K562 (cell line): Measurements from ENCODE around the gene LUC7L. TPM values are rescaled to one million over a fixed set of nuclear protein-coding genes. Genes with fewer than 3 reads are reported as not detected.
A peak's percentile ranks its signal among the peaks of the same experiment; 100 is the strongest.

Experiments
- ARHGAP35 ChIP-seq: fragments of 450-650 bp; IDR thresholded peaks from 2 replicates; pipeline ENCODE4 v1.6.1; 2018; ENCODE audit not compliant: partially characterized antibody
- CBFA2T3 ChIP-seq: fragments of 450-650 bp; IDR thresholded peaks from 2 replicates; pipeline ENCODE4 v1.6.1; 2017
- CBX3 ChIP-seq, 2 experiments: IDR thresholded peaks; 1 replicate in 1 of 2; 2 replicates in 1 of 2; pipeline ENCODE4 v1.6.1; 2012; ENCODE audit warnings: inconsistent platforms in 2 of 2, low read length in 2 of 2, borderline replicate concordance in 1 of 2, control low read depth in 1 of 2
- CC2D1A ChIP-seq: fragments of 450-650 bp; IDR thresholded peaks from 2 replicates; pipeline ENCODE4 v1.6.1; 2017; ENCODE audit warnings: mild to moderate bottlenecking
- EGR1 ChIP-seq: fragments of 450-650 bp; conservative IDR thresholded peaks from 2 replicates; pipeline ENCODE4 v1.6.1; 2017; ENCODE audit warnings: mild to moderate bottlenecking
- EP400 ChIP-seq: fragments of 450-650 bp; IDR thresholded peaks from 2 replicates; pipeline ENCODE4 v1.6.1; 2017; ENCODE audit warnings: antibody characterized with exemption, mild to moderate bottlenecking, moderate library complexity
- FOXP1 ChIP-seq: sonication (generic); formaldehyde crosslinking; IDR thresholded peaks from 2 replicates; pipeline ENCODE4 v1.8.0; 2022; ENCODE audit warnings: mild to moderate bottlenecking, missing genetic modification reagents
- GTF2A2 ChIP-seq: IDR thresholded peaks from 2 replicates; pipeline ENCODE4 v1.6.1; 2016; ENCODE audit warnings: mild to moderate bottlenecking, missing genetic modification characterization, missing compliant biosample characterization
- IFI16 ChIP-seq: fragments of 250-450 bp; sonication (Bioruptor Pico); IDR thresholded peaks from 2 replicates; pipeline ENCODE4 v2.1.2; 2022; ENCODE audit warnings: mild to moderate bottlenecking, inconsistent platforms
- ILF3 ChIP-seq: fragments of 450-650 bp; IDR thresholded peaks from 2 replicates; pipeline ENCODE4 v1.6.1; 2018; ENCODE audit warnings: antibody characterized with exemption, mild to moderate bottlenecking, moderate library complexity, borderline replicate concordance
- NFIC ChIP-seq: fragments of 450-650 bp; IDR thresholded peaks from 2 replicates; pipeline ENCODE4 v1.6.1; 2017; ENCODE audit warnings: mild to moderate bottlenecking, inconsistent platforms
- PCBP2 ChIP-seq: fragments of 200-400 bp; formaldehyde crosslinking; IDR thresholded peaks from 2 replicates; pipeline ENCODE4 v1.6.1; 2018; ENCODE audit warnings: low read length, low read depth, mild to moderate bottlenecking, moderate library complexity; ENCODE audit not compliant: poor library complexity, severe bottlenecking
- POLR2G ChIP-seq: fragments of 200-400 bp; formaldehyde crosslinking; IDR thresholded peaks from 2 replicates; pipeline ENCODE4 v1.6.1; 2017; ENCODE audit warnings: low read depth, mild to moderate bottlenecking, antibody characterized with exemption, low read length, moderate library complexity
- SAP30 ChIP-seq: fragments of 200-600 bp; sonication (generic); IDR thresholded peaks from 2 replicates; pipeline ENCODE4 v1.6.1; 2012; ENCODE audit warnings: borderline replicate concordance, low read depth, mild to moderate bottlenecking, moderate library complexity, low read length, control low read depth, inconsistent platforms; ENCODE audit not compliant: insufficient read depth, poor library complexity, severe bottlenecking
- SIRT6 ChIP-seq: IDR thresholded peaks from one replicate; pipeline ENCODE4 v1.6.1; 2012; ENCODE audit warnings: low read depth, mild to moderate bottlenecking, control low read depth, inconsistent platforms, low read length, moderate library complexity
- TOE1 ChIP-seq, 2 experiments: fragments of 450-650 bp in 1 of 2; sonication (generic) in 1 of 2; formaldehyde crosslinking in 1 of 2; IDR thresholded peaks; 2 replicates each; pipeline versions ENCODE4 v1.7.1 to v1.8.0; 2016 to 2022; ENCODE audit warnings: borderline replicate concordance in 2 of 2, mild to moderate bottlenecking in 2 of 2, antibody characterized with exemption in 1 of 2, inconsistent platforms in 1 of 2, low read depth in 1 of 2, missing genetic modification reagents in 1 of 2, moderate library complexity in 1 of 2
- ZNF197 ChIP-seq: fragments of 200-800 bp; sonication (Bioruptor generic); IDR thresholded peaks from 2 replicates; pipeline ENCODE4 v1.6.1; 2016; ENCODE audit warnings: low read depth, missing genetic modification characterization, missing compliant biosample characterization
- ZNF717 ChIP-seq: fragments of 250-450 bp; sonication (Bioruptor Pico); IDR thresholded peaks from 2 replicates; pipeline ENCODE4 v1.5.0; 2021
- ZNF778 ChIP-seq: fragments of 450-650 bp; formaldehyde crosslinking; IDR thresholded peaks from 2 replicates; pipeline ENCODE4 v1.4.0; 2020; ENCODE audit warnings: mild to moderate bottlenecking, moderate library complexity
- polyA plus RNA-seq, 8 experiments: library from polyadenylated mRNA; depleted of rRNA in 4 of 8; stranded (reverse) in 5 of 8; unstranded in 3 of 8; fragments of >200 nt; fragmentation: Nextera tagmentation in 2 of 8; fragmentation: Illumina TruSeq in 1 of 8; extraction: Ambion mirVana in 2 of 8; extraction: Trizol in 1 of 8; gene quantifications; 2 replicates each; pipeline versions ENCODE4 v1.2.1 to v1.2.3, GENCODE V29; 2011 to 2014; ENCODE audit warnings: inconsistent platforms in 1 of 8, missing spikeins in 1 of 8
- total RNA-seq, 7 experiments: library from RNA; depleted of rRNA in 6 of 7; stranded (reverse); fragments of >200 nt in 6 of 7; fragmentation: Illumina TruSeq in 2 of 7; extraction: Trizol in 2 of 7; gene quantifications; 2 replicates each; pipeline versions ENCODE4 v1.2.1 to v1.2.3, GENCODE V29; 2011 to 2021; ENCODE audit warnings: low replicate concordance in 1 of 7
- TF ChIP-seq, protein P1 (sequence below): fragments of 250-450 bp; sonication (Bioruptor Pico); IDR thresholded peaks from 2 replicates; pipeline ENCODE4 v1.4.0; 2020; ENCODE audit warnings: mild to moderate bottlenecking
- TF ChIP-seq, protein P2 (sequence below): sonication (generic); formaldehyde crosslinking; IDR thresholded peaks from 2 replicates; pipeline ENCODE4 v1.8.1; 2023; ENCODE audit warnings: mild to moderate bottlenecking, missing genetic modification reagents
- TF ChIP-seq, protein P3 (sequence below): fragments of 450-650 bp; IDR thresholded peaks from one replicate; pipeline ENCODE4 v1.6.1; 2018; ENCODE audit warnings: mild to moderate bottlenecking, moderate library complexity; ENCODE audit not compliant: partially characterized antibody
- TF ChIP-seq, protein P4 (sequence below): fragments of 450-650 bp; formaldehyde crosslinking; IDR thresholded peaks from 2 replicates; pipeline ENCODE4 v1.4.0; 2022; ENCODE audit warnings: missing genetic modification characterization

LUC7L gene
- total and polyA plus RNA-seq, 9 of the 15 experiments (the other 6 are each of a cell fraction or from before 2014, with no cell fraction given) = 1.7 to 93.3 (median 59.5) TPM

DNA sequence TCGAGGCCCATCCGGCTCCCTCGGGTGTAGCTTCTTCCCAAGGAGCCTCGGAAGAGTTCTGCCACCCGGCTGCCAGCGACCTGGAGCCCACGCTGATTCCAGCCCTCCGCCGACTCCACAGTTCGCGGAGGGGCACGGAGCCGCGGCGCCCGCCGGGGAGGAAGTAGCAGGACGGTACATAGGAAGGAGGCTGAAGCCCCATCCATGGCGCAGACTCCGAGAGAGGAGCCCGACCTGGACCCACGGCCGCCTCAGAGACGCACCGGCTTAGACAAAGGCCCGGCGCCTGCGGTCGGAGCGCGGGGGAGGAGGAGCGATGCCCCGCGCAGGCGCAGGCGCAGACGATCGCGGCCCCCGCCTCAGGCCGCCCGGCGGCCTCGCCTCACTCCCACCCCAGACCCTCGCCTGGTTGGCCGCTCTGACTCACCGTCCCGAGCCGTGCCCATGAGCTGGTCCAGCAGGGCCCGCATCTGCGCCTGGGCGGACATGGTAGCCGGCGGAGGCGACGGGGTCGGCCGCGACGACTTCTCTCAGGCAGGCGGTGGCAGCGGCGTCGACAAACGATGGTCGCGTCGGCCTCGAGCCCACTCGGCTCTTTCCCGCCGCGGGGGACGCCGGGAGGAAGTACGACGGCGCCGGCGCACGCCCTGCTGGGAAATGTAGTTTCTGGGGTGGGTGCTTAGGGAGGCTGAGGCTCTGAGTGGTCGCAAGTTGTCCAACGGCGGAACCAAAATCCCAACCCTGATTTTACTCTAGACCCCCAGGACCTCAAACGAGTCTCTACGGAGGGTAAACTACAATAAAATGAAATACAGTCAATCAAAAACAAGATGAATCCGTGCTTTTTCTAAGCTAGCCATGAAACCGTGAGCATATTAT is at the start of gene LUC7L (continued):
- TF ChIP-seq ZNF717 (CRISPR knock-in tag) (no peak), CC2D1A (no peak), SAP30 (peak; percentile 47), CBX3 (IDR thresholded peaks at IDR 0.05; ENCODE audit: borderline replicate concordance in 1 of 2, low read length in 2 of 2) (no peak; a peak in 1 of 3 replicates), EP400 (peak; percentile 97), POLR2G (peak; percentile 99), ZNF778 (CRISPR knock-in tag) (no peak), TOE1 (IDR thresholded peaks at IDR 0.05; ENCODE audit: borderline replicate concordance) (peak; percentile 59; the same call in 1 of the 2 replicates), TOE1 (CRISPR knock-in tag; IDR thresholded peaks at IDR 0.05; ENCODE audit: borderline replicate concordance, low read depth) (no peak), CBFA2T3 (no peak), NFIC (peak; percentile 69), ARHGAP35 (no peak), ZNF197 (CRISPR knock-in tag) (peak; percentile 67; the same call in 1 of the 2 replicates), IFI16 (CRISPR knock-in tag) (no peak), PCBP2 (no peak), FOXP1 (CRISPR knock-in tag) (peak; percentile 94), GTF2A2 (tag) (no peak), EGR1 (peak; percentile 77), SIRT6 (no peak), ILF3 (no peak)
- TF ChIP-seq, protein P1, sequence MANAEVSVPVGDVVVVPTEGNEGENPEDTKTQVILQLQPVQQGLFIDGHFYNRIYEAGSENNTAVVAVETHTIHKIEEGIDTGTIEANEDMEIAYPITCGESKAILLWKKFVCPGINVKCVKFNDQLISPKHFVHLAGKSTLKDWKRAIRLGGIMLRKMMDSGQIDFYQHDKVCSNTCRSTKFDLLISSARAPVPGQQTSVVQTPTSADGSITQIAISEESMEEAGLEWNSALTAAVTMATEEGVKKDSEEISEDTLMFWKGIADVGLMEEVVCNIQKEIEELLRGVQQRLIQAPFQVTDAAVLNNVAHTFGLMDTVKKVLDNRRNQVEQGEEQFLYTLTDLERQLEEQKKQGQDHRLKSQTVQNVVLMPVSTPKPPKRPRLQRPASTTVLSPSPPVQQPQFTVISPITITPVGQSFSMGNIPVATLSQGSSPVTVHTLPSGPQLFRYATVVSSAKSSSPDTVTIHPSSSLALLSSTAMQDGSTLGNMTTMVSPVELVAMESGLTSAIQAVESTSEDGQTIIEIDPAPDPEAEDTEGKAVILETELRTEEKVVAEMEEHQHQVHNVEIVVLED = peak; percentile 65
- TF ChIP-seq, protein P2, sequence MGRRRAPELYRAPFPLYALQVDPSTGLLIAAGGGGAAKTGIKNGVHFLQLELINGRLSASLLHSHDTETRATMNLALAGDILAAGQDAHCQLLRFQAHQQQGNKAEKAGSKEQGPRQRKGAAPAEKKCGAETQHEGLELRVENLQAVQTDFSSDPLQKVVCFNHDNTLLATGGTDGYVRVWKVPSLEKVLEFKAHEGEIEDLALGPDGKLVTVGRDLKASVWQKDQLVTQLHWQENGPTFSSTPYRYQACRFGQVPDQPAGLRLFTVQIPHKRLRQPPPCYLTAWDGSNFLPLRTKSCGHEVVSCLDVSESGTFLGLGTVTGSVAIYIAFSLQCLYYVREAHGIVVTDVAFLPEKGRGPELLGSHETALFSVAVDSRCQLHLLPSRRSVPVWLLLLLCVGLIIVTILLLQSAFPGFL (CRISPR knock-in tag) = no peak
- TF ChIP-seq, protein P3, sequence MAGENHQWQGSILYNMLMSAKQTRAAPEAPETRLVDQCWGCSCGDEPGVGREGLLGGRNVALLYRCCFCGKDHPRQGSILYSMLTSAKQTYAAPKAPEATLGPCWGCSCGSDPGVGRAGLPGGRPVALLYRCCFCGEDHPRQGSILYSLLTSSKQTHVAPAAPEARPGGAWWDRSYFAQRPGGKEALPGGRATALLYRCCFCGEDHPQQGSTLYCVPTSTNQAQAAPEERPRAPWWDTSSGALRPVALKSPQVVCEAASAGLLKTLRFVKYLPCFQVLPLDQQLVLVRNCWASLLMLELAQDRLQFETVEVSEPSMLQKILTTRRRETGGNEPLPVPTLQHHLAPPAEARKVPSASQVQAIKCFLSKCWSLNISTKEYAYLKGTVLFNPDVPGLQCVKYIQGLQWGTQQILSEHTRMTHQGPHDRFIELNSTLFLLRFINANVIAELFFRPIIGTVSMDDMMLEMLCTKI = no peak
- TF ChIP-seq, protein P4, sequence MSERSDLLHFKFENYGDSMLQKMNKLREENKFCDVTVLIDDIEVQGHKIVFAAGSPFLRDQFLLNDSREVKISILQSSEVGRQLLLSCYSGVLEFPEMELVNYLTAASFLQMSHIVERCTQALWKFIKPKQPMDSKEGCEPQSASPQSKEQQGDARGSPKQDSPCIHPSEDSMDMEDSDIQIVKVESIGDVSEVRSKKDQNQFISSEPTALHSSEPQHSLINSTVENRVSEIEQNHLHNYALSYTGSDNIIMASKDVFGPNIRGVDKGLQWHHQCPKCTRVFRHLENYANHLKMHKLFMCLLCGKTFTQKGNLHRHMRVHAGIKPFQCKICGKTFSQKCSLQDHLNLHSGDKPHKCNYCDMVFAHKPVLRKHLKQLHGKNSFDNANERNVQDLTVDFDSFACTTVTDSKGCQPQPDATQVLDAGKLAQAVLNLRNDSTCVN (CRISPR knock-in tag) = no peak
